Suprapubic skin (tissue), 4 donors: ENCODE data around the gene AMACR. TPM values are rescaled to one million over a fixed set of nuclear protein-coding genes. Genes with fewer than 3 reads are reported as not detected.

Experiments used
- DNase-seq, 2 donors: peaks; one replicate each; pipeline ENCODE4 v3.0.0-alpha.2; 2019; ENCODE audit warnings: low spot score in 2 of 2
- H3K27ac ChIP-seq: fragments of 200-600 bp; sonication (generic); one replicate; pipeline ENCODE4 v1.5.1; 2019
- H3K27me3 ChIP-seq: fragments of 200-600 bp; sonication (generic); one replicate; pipeline ENCODE4 v1.5.1; 2019
- H3K36me3 ChIP-seq: fragments of 200-600 bp; sonication (generic); one replicate; pipeline ENCODE4 v1.5.1; 2019
- H3K4me1 ChIP-seq: fragments of 200-600 bp; sonication (generic); one replicate; pipeline ENCODE4 v1.5.1; 2019
- H3K4me3 ChIP-seq: fragments of 200-600 bp; sonication (generic); one replicate; pipeline ENCODE4 v1.5.1; 2019; ENCODE audit warnings: mild to moderate bottlenecking
- H3K9me3 ChIP-seq: fragments of 200-600 bp; sonication (generic); one replicate; pipeline ENCODE4 v1.5.1; 2019
- EP300 ChIP-seq: sonication (generic); formaldehyde crosslinking; IDR thresholded peaks from one replicate; pipeline ENCODE4 v1.6.1; 2017; ENCODE audit warnings: antibody characterized with exemption
- POLR2A ChIP-seq, 2 donors: fragments of 450-650 bp; IDR thresholded peaks; one replicate each; pipeline ENCODE4 v1.6.1; 2017; ENCODE audit warnings: antibody characterized with exemption in 2 of 2, mild to moderate bottlenecking in 2 of 2, moderate library complexity in 2 of 2
- POLR2AphosphoS5 ChIP-seq, 3 donors: sonication (generic); formaldehyde crosslinking; IDR thresholded peaks; one replicate each; pipeline ENCODE4 v1.6.1; 2017; ENCODE audit warnings: antibody characterized with exemption in 3 of 3
- WGBS: methylation state at CpG from one replicate; pipeline ENCODE4 v1.1.5; 2018; 5-methylcytosine and 5-hydroxymethylcytosine counted together
- total RNA-seq, 4 donors: library from RNA; depleted of rRNA; stranded (reverse); fragments of >200 nt; gene quantifications; one replicate each; pipeline ENCODE4 v1.1.0, GENCODE V29; 2016
- TF ChIP-seq, protein P1 (sequence below), 2 donors: fragments of 200-600 bp in 1 of 2; fragments of 450-650 bp in 1 of 2; sonication (generic) in 1 of 2; IDR thresholded peaks; one replicate each; pipeline ENCODE4 v1.5.1; 2016 to 2019; ENCODE audit warnings: antibody characterized with exemption in 2 of 2, mild to moderate bottlenecking in 1 of 2, moderate library complexity in 1 of 2

The AMACR gene
- total RNA-seq, 4 donors from 2014 or later = 9.1 to 14.3 (median 11.5) TPM

DNA sequence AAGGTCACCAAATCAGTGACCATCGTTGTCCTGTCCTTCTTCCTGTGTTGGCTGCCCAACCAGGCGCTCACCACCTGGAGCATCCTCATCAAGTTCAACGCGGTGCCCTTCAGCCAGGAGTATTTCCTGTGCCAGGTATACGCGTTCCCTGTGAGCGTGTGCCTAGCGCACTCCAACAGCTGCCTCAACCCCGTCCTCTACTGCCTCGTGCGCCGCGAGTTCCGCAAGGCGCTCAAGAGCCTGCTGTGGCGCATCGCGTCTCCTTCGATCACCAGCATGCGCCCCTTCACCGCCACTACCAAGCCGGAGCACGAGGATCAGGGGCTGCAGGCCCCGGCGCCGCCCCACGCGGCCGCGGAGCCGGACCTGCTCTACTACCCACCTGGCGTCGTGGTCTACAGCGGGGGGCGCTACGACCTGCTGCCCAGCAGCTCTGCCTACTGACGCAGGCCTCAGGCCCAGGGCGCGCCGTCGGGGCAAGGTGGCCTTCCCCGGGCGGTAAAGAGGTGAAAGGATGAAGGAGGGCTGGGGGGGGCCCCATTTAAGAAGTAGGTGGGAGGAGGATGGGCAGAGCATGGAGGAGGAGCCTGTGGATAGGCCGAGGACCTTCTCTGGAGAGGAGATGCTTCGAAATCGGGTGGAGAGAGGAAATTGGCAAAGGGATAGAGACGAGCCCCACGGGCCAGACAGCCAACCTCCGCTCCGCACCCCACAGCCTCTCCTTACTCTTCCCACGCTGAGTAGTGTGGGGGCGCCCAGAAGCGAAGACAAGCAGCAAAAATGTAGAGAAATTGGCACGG, 69.9 kb downstream of the AMACR start:
- Histone ChIP-seq H3K4me1 (peaks cover 16% of the 10 kb centered on the region), H3K27me3 (peaks cover 55% of the 10 kb centered on the region), H3K27ac (no peak overlapping the region), H3K9me3 (no peaks in the 10 kb centered on the region), H3K4me3 (no peak overlapping the region), H3K36me3 (no peaks in the 10 kb centered on the region)
- WGBS = 54% methylated on average over 44 of the region's 54 CpGs
- DNase-seq = no peak
- TF ChIP-seq EP300 = no peak
- no peak for TF ChIP-seq POLR2A (IDR thresholded peaks at IDR 0.05)
- TF ChIP-seq POLR2AphosphoS5 (IDR thresholded peaks at IDR 0.05) = no peak
- TF ChIP-seq, protein P1, sequence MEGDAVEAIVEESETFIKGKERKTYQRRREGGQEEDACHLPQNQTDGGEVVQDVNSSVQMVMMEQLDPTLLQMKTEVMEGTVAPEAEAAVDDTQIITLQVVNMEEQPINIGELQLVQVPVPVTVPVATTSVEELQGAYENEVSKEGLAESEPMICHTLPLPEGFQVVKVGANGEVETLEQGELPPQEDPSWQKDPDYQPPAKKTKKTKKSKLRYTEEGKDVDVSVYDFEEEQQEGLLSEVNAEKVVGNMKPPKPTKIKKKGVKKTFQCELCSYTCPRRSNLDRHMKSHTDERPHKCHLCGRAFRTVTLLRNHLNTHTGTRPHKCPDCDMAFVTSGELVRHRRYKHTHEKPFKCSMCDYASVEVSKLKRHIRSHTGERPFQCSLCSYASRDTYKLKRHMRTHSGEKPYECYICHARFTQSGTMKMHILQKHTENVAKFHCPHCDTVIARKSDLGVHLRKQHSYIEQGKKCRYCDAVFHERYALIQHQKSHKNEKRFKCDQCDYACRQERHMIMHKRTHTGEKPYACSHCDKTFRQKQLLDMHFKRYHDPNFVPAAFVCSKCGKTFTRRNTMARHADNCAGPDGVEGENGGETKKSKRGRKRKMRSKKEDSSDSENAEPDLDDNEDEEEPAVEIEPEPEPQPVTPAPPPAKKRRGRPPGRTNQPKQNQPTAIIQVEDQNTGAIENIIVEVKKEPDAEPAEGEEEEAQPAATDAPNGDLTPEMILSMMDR (IDR thresholded peaks at IDR 0.05) = no peak

DNA sequence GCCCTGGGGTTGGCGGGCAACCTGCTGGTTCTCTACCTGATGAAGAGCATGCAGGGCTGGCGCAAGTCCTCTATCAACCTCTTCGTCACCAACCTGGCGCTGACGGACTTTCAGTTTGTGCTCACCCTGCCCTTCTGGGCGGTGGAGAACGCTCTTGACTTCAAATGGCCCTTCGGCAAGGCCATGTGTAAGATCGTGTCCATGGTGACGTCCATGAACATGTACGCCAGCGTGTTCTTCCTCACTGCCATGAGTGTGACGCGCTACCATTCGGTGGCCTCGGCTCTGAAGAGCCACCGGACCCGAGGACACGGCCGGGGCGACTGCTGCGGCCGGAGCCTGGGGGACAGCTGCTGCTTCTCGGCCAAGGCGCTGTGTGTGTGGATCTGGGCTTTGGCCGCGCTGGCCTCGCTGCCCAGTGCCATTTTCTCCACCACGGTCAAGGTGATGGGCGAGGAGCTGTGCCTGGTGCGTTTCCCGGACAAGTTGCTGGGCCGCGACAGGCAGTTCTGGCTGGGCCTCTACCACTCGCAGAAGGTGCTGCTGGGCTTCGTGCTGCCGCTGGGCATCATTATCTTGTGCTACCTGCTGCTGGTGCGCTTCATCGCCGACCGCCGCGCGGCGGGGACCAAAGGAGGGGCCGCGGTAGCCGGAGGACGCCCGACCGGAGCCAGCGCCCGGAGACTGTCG, 70.7 kb downstream of the AMACR start:
- Histone ChIP-seq H3K27ac (no peak overlapping the region), H3K4me1 (peaks cover 16% of the 10 kb centered on the region), H3K27me3 (peaks cover 51% of the 10 kb centered on the region), H3K4me3 (peak overlapping the region; percentile 31), H3K36me3 (no peaks in the 10 kb centered on the region), H3K9me3 (no peaks in the 10 kb centered on the region)
- no peak for DNase-seq
- 59% methylated on average over 37 of the region's 54 CpGs for WGBS
- TF ChIP-seq POLR2A (IDR thresholded peaks at IDR 0.05) (no peak), POLR2AphosphoS5 (IDR thresholded peaks at IDR 0.05) (no peak), EP300 (no peak)
- TF ChIP-seq, protein P1 (IDR thresholded peaks at IDR 0.05) = no peak

DNA sequence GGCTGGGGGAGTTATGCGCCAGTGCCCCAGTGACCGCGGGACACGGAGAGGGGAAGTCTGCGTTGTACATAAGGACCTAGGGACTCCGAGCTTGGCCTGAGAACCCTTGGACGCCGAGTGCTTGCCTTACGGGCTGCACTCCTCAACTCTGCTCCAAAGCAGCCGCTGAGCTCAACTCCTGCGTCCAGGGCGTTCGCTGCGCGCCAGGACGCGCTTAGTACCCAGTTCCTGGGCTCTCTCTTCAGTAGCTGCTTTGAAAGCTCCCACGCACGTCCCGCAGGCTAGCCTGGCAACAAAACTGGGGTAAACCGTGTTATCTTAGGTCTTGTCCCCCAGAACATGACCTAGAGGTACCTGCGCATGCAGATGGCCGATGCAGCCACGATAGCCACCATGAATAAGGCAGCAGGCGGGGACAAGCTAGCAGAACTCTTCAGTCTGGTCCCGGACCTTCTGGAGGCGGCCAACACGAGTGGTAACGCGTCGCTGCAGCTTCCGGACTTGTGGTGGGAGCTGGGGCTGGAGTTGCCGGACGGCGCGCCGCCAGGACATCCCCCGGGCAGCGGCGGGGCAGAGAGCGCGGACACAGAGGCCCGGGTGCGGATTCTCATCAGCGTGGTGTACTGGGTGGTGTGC, 71.4 kb downstream of the AMACR start, which contains the start of gene RXFP3:
RXFP3 (plus strand) TSS at position 6 of the 636 bp plus-strand sequence; CDS start at position 361, 355 bp downstream.
- peaks cover 16% of the 10 kb centered on the region for H3K4me1 ChIP-seq
- H3K9me3 ChIP-seq = no peaks in the 10 kb centered on the region
- TF ChIP-seq POLR2A (IDR thresholded peaks at IDR 0.05) (no peak), EP300 (no peak), POLR2AphosphoS5 (IDR thresholded peaks at IDR 0.05) (no peak)
- TF ChIP-seq, protein P1 (IDR thresholded peaks at IDR 0.05) = no peak
- H3K27ac ChIP-seq = no peak within 1 kb of the TSS
- WGBS = 0% methylated on average over 6 of the region's 45 CpGs
- no peaks in the 10 kb centered on the region for H3K36me3 ChIP-seq
- peak within 1 kb of the TSS; percentile 31 for H3K4me3 ChIP-seq
- peaks cover 45% of the 10 kb centered on the region for H3K27me3 ChIP-seq
- no peak for DNase-seq

Other genes starting within 250 kb of the AMACR start
- gene ADAMTS12, start 116.1 kb downstream of the AMACR start, total RNA-seq = 1 to 10 TPM in 1 of 4 donors, under 1 TPM in 3; 0.26 to 1.3 (median 0.57) TPM
- gene RXFP3, start 71.7 kb downstream of the AMACR start, total RNA-seq = not detected
- 1 to 10 TPM; 1.2 to 7.6 (median 1.9) TPM for gene SLC45A2, start 23.4 kb downstream of the AMACR start, total RNA-seq
- 10 to 100 TPM in 2 of 4 donors, 1 to 10 TPM in 2; 5.9 to 30.1 (median 8.7) TPM for gene C1QTNF3, start 35.2 kb upstream of the AMACR start, total RNA-seq